Measurements from ENCODE around the gene TYSND1.

TYSND1 gene

DNA sequence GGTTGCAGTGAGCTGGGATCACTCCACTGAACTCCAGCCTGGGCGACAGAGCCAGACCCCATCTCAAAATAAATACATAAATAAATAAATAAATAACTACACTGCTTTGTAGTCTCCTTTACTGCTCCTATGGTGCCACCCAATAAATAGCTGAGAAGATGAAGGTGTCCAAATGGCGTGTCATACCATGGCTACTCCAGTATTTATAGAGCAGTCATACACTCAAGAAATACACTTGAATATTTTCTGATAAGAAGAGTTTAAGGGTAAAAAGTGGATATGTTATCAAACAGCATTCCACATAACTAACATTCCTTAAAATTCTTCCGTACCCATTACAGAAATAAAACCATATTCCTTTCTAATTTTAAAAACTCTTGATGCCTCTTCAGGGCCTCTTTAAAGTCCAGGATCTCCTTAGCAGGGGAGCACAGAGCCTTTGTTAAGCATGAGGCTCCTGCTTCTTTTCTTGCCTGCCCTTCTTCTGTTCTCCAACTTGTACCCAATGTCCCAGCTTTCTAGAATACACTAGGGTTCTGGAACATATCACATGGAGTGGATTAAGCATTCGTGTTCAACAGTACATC lies 31.7 kb upstream of the TYSND1 start:
- Histone ChIP-seq H3K9ac (ENCODE audit: low read length) (no peak overlapping the region), H3K4me3 (ENCODE audit: low read length) (no peak overlapping the region), H3K27ac (ENCODE audit: low read depth, low read length) (no peak overlapping the region), H3K4me1 (ENCODE audit: control insufficient read depth, insufficient read depth, low read length) (no peaks in the 10 kb centered on the region), H3K27me3 (ENCODE audit: control insufficient read depth, insufficient read depth, low read length) (no peaks in the 10 kb centered on the region), H3K36me3 (ENCODE audit: control insufficient read depth, insufficient read depth, low read length) (no peaks in the 10 kb centered on the region)

- Histone ChIP-seq H3K27ac (ENCODE audit: low read depth, low read length) (no peak overlapping the region), H3K4me3 (ENCODE audit: low read length) (no peak overlapping the region), H3K36me3 (ENCODE audit: control insufficient read depth, insufficient read depth, low read length) (no peaks in the 10 kb centered on the region), H3K9ac (ENCODE audit: low read length) (no peak overlapping the region), H3K27me3 (ENCODE audit: control insufficient read depth, insufficient read depth, low read length) (no peaks in the 10 kb centered on the region), H3K4me1 (ENCODE audit: control insufficient read depth, insufficient read depth, low read length) (no peaks in the 10 kb centered on the region)
Measured at GRCh38 chr10:70176441-70176840, 29.9 kb upstream of the TYSND1 start.

DNA sequence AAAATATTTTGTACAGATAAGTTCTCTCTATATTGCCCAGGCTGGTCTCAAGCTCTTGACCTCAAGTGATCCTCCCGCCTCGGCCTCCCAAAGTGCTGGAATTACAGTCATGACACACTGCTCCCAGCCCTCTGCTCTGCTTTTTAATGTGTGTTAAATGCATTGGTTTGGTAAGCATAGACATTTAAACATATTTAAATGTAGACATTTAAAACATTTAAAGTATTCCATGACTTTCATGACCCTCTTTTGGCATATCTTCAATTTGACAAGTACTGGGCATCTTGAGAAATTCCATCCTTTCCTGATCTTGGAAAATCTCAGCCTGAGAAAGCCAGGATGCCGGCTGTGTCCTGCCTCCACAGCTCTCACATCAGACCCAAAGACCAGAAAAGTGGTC lies 29.0 kb upstream of the TYSND1 start:
- Histone ChIP-seq H3K4me3 (ENCODE audit: low read length) (no peak overlapping the region), H3K4me1 (ENCODE audit: control insufficient read depth, insufficient read depth, low read length) (peaks cover 4% of the 10 kb centered on the region), H3K27ac (ENCODE audit: low read depth, low read length) (no peak overlapping the region), H3K9ac (ENCODE audit: low read length) (no peak overlapping the region), H3K27me3 (ENCODE audit: control insufficient read depth, insufficient read depth, low read length) (no peaks in the 10 kb centered on the region), H3K36me3 (ENCODE audit: control insufficient read depth, insufficient read depth, low read length) (no peaks in the 10 kb centered on the region)

DNA sequence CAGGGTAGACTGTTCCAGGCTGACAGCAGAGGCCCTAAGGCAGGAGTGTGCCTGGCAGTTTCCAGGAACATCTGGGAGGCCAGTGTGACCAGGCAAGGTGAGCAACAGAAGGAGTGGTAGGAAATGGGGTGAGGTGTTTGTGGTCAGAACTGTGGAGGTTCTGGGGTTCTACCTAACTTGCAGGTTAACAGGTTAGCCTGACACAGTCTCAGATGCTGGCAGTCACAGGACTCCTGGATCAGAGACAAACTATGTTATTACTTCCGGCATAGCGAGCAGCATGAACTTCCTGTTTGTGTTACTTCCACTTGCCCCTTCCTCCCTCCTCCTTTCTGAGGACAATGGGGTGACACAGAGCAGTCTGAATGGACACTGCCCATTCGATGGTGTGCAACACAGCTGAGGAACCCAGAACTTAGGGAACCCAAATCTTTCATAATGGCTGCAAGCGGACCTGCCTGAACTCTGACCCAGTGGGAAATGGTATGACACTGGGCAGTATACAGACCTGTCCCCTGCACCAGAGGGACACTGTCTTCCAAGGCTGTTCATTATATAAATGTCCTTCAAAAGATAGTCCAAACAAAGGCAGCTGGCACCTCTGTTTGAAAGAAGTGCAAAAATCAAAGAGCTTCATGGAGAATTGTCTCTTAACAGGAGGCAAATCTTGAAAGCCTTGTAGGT lies 27.7 kb upstream of the TYSND1 start:
- Histone ChIP-seq H3K27ac (ENCODE audit: low read depth, low read length) (no peak overlapping the region), H3K4me3 (ENCODE audit: low read length) (no peak overlapping the region), H3K4me1 (ENCODE audit: control insufficient read depth, insufficient read depth, low read length) (peaks cover 7% of the 10 kb centered on the region), H3K36me3 (ENCODE audit: control insufficient read depth, insufficient read depth, low read length) (no peaks in the 10 kb centered on the region), H3K27me3 (ENCODE audit: control insufficient read depth, insufficient read depth, low read length) (no peaks in the 10 kb centered on the region), H3K9ac (ENCODE audit: low read length) (no peak overlapping the region)

- Histone ChIP-seq H3K9ac (ENCODE audit: low read length) (peak overlapping the region; percentile 98), H3K4me1 (ENCODE audit: control insufficient read depth, insufficient read depth, low read length) (peaks cover 13% of the 10 kb centered on the region), H3K36me3 (ENCODE audit: control insufficient read depth, insufficient read depth, low read length) (no peaks in the 10 kb centered on the region)
Measured at GRCh38 chr10:70169649-70170364, 23.3 kb upstream of the TYSND1 start.

DNA sequence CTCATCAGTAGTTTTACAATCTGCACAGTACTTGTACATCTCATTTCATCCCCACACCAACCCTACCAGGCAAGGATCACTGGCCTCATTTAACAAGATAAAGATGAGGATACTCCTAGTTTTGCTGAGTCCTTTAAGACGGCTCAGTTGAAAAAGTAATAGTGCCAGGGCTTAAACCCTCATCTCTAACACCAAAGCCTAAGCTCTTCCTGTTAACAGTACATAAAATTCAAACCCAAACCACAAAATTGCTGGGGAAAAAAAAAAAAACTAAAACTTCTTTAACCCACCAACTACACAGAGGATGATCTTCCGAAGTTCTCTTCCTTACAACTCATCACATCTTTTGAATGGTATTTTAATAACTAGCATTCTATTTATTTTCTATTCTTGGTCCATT lies 22.5 kb upstream of the TYSND1 start:
- Histone ChIP-seq H3K4me3 (ENCODE audit: low read length) (peak overlapping the region; percentile 88), H3K27ac (ENCODE audit: low read depth, low read length) (no peak overlapping the region), H3K36me3 (ENCODE audit: control insufficient read depth, insufficient read depth, low read length) (no peaks in the 10 kb centered on the region), H3K4me1 (ENCODE audit: control insufficient read depth, insufficient read depth, low read length) (peaks cover 13% of the 10 kb centered on the region), H3K27me3 (ENCODE audit: control insufficient read depth, insufficient read depth, low read length) (no peaks in the 10 kb centered on the region), H3K9ac (ENCODE audit: low read length) (no peak overlapping the region)

More at GRCh38 chr10:70169649-70170364, 23.3 kb upstream of the TYSND1 start:
- Histone ChIP-seq H3K4me3 (ENCODE audit: low read length) (peak overlapping the region; percentile 88), H3K27ac (ENCODE audit: low read depth, low read length) (peak overlapping the region; percentile 95), H3K27me3 (ENCODE audit: control insufficient read depth, insufficient read depth, low read length) (no peaks in the 10 kb centered on the region)

GRCh38 chr10:70167246-70167645 lies 20.7 kb upstream of the TYSND1 start:
- Histone ChIP-seq H3K9ac (ENCODE audit: low read length) (no peak overlapping the region), H3K27me3 (ENCODE audit: control insufficient read depth, insufficient read depth, low read length) (no peaks in the 10 kb centered on the region), H3K4me1 (ENCODE audit: control insufficient read depth, insufficient read depth, low read length) (peaks cover 16% of the 10 kb centered on the region), H3K27ac (ENCODE audit: low read depth, low read length) (no peak overlapping the region), H3K36me3 (ENCODE audit: control insufficient read depth, insufficient read depth, low read length) (no peaks in the 10 kb centered on the region), H3K4me3 (ENCODE audit: low read length) (no peak overlapping the region)

DNA sequence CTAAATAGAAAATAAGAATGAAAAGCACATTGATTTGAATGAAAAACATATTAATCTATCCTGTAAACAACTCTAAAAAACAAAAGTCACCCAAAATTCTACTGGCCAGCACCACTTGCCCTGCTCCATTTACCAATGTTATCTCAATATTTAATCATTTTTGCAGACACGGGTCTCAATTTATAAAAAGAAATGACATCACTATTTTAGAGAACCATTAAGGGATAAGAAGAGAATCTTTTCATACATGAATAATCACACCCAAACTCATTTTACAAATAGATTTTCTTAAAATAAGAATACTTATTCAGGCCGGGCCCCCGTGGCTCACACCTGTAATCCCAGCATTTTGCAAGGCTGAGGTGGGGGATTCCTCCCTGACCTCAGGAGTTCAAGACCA lies 19.9 kb upstream of the TYSND1 start:
- Histone ChIP-seq H3K27ac (ENCODE audit: low read depth, low read length) (no peak overlapping the region), H3K4me1 (ENCODE audit: control insufficient read depth, insufficient read depth, low read length) (peaks cover 16% of the 10 kb centered on the region), H3K4me3 (ENCODE audit: low read length) (no peak overlapping the region), H3K9ac (ENCODE audit: low read length) (no peak overlapping the region), H3K27me3 (ENCODE audit: control insufficient read depth, insufficient read depth, low read length) (no peaks in the 10 kb centered on the region), H3K36me3 (ENCODE audit: control insufficient read depth, insufficient read depth, low read length) (no peaks in the 10 kb centered on the region)

- Histone ChIP-seq H3K27ac (ENCODE audit: low read depth, low read length) (no peak overlapping the region), H3K4me1 (ENCODE audit: control insufficient read depth, insufficient read depth, low read length) (peaks cover 9% of the 10 kb centered on the region), H3K4me3 (ENCODE audit: low read length) (no peak overlapping the region), H3K36me3 (ENCODE audit: control insufficient read depth, insufficient read depth, low read length) (peaks cover 4% of the 10 kb centered on the region), H3K27me3 (ENCODE audit: control insufficient read depth, insufficient read depth, low read length) (no peaks in the 10 kb centered on the region), H3K9ac (ENCODE audit: low read length) (no peak overlapping the region)
Measured at GRCh38 chr10:70164163-70164562, 17.7 kb upstream of the TYSND1 start.

GRCh38 chr10:70163448-70163847 lies 16.9 kb upstream of the TYSND1 start:
- Histone ChIP-seq H3K27ac (ENCODE audit: low read depth, low read length) (no peak overlapping the region), H3K27me3 (ENCODE audit: control insufficient read depth, insufficient read depth, low read length) (no peaks in the 10 kb centered on the region), H3K4me1 (ENCODE audit: control insufficient read depth, insufficient read depth, low read length) (peaks cover 6% of the 10 kb centered on the region), H3K4me3 (ENCODE audit: low read length) (no peak overlapping the region), H3K9ac (ENCODE audit: low read length) (no peak overlapping the region), H3K36me3 (ENCODE audit: control insufficient read depth, insufficient read depth, low read length) (peaks cover 4% of the 10 kb centered on the region)

GRCh38 chr10:70162892-70163201 lies 16.3 kb upstream of the TYSND1 start:
- peaks cover 4% of the 10 kb centered on the region for H3K36me3 ChIP-seq (ENCODE audit: control insufficient read depth, insufficient read depth, low read length)
- no peak overlapping the region for H3K4me3 ChIP-seq (ENCODE audit: low read length)
- H3K27ac ChIP-seq (ENCODE audit: low read depth, low read length) = no peak overlapping the region
- no peaks in the 10 kb centered on the region for H3K27me3 ChIP-seq (ENCODE audit: control insufficient read depth, insufficient read depth, low read length)
- peaks cover 6% of the 10 kb centered on the region for H3K4me1 ChIP-seq (ENCODE audit: control insufficient read depth, insufficient read depth, low read length)
- no peak overlapping the region for H3K9ac ChIP-seq (ENCODE audit: low read length)

DNA sequence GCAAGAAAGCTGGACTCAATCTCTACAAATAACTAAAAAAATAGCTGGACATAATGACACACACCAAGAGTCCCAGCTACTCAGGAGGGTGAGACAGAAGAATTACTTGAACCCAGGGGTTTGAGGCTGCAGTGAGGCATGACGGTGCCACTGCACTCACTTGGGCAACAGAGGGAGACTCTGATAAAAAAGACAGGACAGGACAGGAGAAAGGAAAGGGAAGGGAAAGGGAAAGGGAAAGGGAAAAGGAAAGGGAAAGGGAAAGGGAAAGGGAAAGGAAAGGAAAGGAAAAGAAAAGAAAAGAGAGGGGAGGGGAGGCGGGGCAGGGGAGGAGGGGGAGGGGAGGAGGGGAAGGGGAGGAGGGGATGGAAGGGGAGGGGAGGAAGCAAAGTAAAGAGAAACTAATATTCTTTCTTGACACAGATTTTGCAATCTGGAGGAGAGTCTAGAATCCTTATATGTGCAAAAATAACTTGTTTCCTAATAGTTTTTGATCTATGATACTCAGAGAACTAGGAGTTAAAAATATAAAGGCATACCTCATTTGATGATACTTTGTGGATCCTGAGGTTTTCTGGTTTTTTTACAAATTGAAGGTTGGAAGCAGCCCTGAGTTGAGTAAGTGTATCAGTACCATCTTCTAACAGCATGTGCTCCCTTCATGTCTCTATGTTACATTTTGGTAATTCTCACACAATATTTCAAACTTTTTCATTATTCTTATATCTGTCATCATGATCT lies 15.8 kb upstream of the TYSND1 start:
- Histone ChIP-seq H3K36me3 (ENCODE audit: control insufficient read depth, insufficient read depth, low read length) (peaks cover 4% of the 10 kb centered on the region), H3K9ac (ENCODE audit: low read length) (no peak overlapping the region), H3K27me3 (ENCODE audit: control insufficient read depth, insufficient read depth, low read length) (no peaks in the 10 kb centered on the region), H3K4me1 (ENCODE audit: control insufficient read depth, insufficient read depth, low read length) (peaks cover 6% of the 10 kb centered on the region), H3K4me3 (ENCODE audit: low read length) (no peak overlapping the region), H3K27ac (ENCODE audit: low read depth, low read length) (no peak overlapping the region)

All from rectal smooth muscle tissue (tissue), 1 donor.